Lung microvascular endothelial cell (primary cell): ENCODE data around the gene LRRC42. TPM values are rescaled to one million over a fixed set of nuclear protein-coding genes. Genes with fewer than 3 reads are reported as not detected.

Experiments
- DNase-seq, 2 donors: peaks; one replicate each; pipeline versions ENCODE4 v3.0.0 to v3.0.0-alpha.2; 2010; ENCODE audit warnings: low read depth in 2 of 2
- total RNA-seq: library from RNA; depleted of rRNA; stranded (reverse); fragments of >200 nt; gene quantifications from 2 replicates; pipeline ENCODE4 v1.2.1, GENCODE V29; 2014

The LRRC42 gene
- total RNA-seq, result 17.2 and 22.0 TPM in 2 replicates

DNA sequence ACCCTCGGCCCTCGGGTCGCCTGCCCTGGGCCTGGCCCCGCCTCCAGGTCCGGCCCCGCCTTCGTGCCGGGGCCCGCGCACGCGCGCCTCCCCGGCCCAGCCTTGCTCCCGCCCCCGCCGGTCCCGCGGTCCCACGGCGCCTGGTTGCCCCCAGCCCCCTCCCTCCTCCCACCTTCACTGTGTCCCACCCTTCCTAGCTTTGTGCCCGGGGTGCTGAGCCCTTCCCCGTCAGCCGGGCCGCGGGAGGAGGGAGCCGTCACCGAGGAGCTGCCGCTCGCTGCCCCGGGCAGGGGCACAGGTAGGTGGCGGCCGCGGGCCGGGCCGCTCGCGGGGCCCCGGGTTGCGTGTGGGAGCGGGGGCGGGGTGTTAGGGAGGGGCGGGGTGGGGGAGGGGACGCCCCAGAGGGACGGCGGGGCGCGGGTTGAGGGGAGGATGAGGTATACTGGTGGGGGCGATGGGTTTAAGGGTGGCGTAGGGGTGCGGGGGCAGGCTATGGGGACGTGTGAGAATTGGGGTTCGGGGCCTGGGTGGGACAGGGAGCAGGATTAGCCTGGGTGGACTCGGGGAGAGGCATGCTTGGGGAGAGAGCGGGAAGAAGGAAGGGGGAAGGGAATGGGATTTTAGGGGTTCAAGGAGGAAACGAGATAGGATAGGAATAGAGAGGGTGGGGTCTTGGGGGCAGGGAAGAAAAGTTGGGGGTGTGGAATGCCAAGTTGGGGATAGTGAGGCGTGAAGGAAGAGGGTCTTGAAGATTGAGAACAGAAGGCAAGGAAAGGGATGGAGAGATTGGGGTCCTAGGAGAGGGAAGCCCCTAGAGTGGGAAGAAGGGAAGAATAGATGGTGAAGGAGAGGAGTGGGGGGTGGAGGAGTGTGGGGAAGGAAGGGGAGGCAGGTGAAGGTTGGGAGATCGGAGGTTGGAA, at the start of gene LRRC42:
LRRC42 (plus strand) TSS at position 99 of the 920 bp plus-strand sequence. CDS start 5,650 bp downstream, outside the sequence.
- DNase-seq, result no peak

GRCh38 chr1:53896635-53897229, 49.4 kb upstream of the LRRC42 start:
- no peak for DNase-seq

- no peak for DNase-seq
Observed at GRCh38 chr1:53899206-53899628, 46.9 kb upstream of the LRRC42 start.

- no peak for DNase-seq
Observed at GRCh38 chr1:53899708-53900107, 46.4 kb upstream of the LRRC42 start.

DNA sequence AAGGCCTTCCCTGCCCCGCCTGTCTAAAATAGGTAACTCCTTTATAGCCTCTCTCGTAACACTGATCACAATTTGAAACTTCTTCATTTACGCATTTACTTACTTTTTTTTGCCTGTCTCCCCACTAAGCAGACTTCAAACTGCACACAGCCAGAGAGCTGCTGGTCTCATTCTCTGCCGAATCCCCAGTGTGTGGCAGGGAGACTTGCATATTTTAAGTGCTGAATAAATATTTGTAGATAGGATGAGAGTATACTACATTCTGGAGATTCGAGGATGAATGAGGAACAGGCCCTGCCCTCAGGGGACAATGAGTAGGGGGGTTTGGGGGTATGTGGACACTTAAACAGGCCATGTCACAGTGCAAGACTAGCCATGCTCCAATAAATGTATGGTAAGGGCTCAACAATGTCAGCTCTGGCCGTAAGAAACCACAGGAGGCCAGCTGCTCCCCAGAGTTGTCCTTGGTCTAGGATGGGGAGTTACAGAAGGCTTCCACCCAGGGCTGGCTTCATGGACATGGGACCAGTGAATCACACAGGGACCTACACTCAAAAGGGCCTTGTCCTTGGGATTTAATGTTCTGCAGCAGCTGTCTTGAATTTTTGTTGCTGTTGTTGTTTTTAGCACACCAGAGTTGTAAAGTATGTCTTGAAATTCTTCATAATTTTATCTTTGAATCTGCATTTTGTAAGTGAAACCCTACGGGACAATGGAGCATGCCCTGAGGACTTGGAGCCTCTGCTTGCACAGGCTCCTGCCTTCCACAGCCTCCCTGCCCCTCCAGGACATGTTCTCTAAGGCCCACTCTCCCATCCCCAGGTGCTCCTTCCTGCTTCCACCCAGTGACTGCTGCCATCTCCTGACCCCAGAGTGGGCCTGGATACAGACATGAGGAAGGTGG, 43.7 kb upstream of the LRRC42 start:
- DNase-seq, result no peak

DNA sequence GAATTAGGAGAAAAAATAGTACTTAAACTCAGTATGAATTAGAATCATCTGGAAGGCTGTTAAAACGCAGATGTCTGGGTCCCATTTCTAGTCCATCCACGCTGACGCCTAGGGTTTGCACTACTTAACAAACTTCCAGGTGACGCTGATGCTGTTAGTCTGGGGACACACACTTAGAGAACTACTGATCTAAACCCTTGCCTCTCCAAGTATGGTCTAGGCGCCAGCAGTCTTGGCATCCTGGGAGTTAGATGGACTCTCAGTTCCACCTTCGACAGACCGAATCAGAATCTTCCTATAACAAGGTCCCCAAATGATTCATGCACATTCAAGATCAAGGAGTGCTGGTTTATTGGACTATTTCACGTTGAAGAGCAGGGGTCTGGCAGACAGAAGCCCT, 40.6 kb upstream of the LRRC42 start:
- DNase-seq, result no peak

DNA sequence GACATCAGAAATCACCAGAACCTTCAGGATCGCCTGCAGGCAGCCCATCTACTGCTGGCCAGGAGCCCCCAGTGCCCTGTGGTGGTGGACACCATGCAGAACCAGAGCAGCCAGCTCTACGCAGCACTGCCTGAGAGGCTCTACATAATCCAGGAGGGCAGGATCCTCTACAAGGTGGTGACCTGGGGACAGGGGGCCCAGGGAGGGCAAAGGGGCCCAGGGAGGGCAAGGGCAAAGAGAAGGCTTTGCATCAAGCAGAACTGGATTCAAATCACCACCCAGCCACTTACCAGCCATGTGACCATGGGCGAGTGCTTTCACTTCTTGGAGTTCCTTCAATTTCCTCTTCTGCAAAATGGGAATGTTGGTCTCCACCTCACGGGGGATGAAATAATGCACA, 40.0 kb upstream of the LRRC42 start:
- no peak for DNase-seq

- no peak for DNase-seq
Observed at GRCh38 chr1:53909946-53910345, 36.2 kb upstream of the LRRC42 start.

DNA sequence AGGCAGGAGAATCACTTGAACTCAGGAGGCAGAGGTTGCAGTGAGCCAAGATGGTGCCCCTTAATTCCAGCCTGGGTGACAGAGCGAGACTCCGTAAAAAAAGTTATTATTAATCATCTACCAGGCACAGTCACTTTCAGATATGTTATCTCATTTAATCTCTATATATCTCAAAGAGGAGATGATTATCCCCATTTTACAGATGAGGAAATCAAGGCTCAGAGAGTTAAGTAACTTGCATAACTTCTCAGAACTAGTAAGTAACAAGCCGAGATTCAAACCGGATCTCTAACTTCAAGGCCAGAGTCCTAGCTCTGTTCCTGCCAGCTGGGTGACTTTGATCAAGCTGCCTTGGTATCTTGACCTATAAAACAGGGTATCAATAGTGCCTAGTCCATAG, 34.7 kb upstream of the LRRC42 start:
- DNase-seq, result no peak

DNA sequence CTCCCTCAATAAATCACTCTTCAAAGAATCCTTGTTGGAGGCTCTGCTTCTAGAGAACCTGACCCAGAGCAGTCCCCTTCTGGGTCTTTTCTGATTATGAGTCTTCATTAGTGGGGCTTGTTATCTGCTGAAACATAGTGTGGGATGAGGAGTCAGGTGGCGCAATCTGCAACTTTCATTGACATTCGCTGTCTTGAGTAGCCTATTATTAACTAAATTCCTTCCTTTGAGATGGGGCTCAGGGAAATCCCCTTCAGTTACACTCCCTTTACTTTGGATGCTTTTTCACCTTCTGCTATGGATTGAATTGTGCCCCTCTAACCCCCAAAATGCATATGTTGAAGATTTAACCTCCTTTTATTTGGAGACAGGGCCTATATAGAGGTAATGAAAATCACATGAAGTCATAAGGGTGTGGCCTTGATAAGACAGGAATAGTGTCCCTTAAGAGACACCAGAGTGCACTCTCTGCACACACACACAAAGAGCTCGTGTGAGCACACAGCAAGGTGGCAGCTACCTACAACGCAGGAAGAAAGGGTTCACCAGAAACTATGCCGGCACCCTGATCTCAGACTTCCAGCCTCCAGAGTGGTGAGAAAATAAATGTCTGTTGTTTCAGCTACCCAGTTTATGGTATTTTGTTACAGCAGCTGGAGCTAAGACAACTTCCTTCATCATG, 32.7 kb upstream of the LRRC42 start:
- DNase-seq, result no peak

DNA sequence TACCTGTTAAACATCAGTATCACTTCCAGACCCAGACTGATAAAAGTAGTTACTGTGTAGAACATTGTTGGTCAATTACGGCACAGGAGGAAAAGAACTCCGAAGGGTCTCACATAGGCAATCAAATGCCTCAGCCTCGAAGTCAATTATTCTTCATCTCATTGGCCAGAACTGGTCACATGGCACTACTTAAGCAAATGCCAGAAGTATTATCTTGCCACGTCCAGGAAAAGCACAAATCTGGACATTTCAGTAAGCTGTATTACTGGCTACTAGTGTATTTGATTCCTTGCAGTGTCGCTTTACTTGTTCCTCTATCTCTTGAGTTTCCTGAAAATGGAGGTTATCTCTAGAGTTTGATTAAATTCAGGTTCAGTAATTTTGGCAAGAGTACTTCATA, 27.8 kb upstream of the LRRC42 start:
- DNase-seq, result no peak

DNA sequence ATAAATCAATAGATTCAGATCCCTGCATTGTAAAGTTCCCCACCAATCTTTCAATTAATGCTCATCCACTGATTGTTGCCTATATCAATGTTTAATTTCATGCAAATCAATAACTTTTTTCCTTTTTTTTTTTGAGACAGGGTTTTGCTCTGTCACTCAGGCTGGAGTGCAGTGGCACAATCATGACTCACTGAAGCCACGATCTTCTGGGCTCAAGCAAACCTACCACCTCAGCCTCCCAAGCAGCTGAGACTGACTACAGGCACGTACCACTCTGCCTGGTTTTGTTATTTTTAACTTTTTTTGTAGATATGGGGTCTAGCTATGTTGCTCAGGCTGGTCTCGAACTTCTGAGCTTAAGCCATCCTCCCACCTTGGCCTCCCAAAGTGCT, 26.5 kb upstream of the LRRC42 start:
- DNase-seq, result no peak

DNA sequence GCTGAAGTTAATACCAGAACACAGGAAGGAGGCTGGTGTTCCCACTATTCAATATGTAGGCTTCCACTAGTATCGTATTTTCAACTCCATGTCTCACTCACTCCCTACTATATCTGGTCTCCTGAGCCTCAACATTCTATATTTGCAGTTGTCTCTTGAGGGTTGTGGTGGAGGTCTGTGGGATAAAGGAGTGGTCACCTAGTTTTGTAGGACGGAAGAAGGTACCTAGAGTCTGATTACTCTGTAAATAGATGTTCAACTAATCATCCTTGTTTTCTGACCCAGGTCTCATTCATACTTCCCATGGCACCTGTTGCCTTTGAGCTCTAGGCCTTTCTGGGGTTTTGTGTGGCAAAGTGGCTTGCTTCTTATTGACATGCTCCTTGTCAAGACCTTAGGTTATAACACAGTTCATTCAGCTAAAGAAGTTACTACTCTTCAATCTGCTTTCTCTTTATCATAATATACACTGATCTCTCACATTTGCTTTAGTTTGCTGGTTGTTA, 18.7 kb upstream of the LRRC42 start:
- DNase-seq, result no peak

- no peak for DNase-seq
Observed at GRCh38 chr1:53929246-53929960, 16.7 kb upstream of the LRRC42 start.

DNA sequence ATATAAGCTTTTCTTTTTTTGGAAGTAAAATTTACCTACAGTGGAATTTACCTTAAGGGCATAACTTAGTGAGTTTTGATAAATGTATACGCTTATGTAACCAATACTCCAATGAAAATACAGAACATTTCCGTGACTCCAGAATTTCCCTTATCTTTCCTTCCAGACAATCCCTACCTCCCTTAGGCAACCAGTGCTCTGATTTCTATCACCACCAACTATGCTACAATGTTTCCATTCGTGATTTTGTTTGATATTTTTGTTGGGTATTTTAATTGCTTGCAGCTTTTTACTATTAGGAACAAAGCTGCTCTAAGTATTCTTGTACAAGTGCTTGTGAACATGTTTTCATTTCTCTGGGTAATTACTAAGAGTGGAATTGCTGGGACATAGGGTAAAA, 15.2 kb upstream of the LRRC42 start:
- no peak for DNase-seq

GRCh38 chr1:53931523-53931922, 14.6 kb upstream of the LRRC42 start:
- no peak for DNase-seq

- no peak for DNase-seq
Observed at GRCh38 chr1:53934170-53934765, 11.9 kb upstream of the LRRC42 start.

GRCh38 chr1:53936430-53936829, 9.7 kb upstream of the LRRC42 start:
- no peak for DNase-seq

DNA sequence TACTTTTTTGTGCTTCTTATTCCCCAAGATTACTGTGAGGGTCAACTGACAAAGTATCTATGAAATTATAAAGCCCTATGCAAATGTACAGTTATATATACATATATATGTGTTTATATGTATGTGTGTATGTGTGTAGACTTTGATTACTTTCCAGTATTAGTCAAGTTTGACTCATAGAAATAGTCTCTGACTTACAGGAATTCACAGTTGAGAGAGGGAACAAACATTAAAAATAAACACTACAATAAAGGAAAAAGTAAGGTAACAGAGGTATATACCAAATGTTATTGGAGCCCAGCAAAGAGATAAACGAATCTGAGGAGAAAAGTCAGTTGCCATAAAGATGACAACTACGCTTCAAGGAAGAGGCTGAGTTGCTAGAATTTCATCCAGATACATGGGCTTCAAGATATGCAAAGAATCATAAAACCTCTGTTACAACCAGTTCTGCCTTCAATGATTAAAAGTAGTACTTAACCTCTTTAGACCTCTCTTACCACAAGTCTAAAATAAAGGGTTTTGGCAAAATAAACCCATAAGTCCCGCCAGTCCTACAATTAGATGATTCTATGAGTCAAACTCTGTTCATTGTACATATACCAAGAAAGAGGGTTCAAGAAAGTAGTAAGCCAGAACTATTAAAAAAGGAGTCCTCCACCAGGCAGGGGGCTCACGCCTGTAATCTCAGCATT, 7.9 kb upstream of the LRRC42 start:
- no peak for DNase-seq
